ENCODE results near the gene NOS1AP.

- TF ChIP-seq CTCF (conservative IDR thresholded peaks at IDR 0.05; ENCODE audit: low read length) (no peak), EZH2phosphoT487 (IDR thresholded peaks at IDR 0.05; ENCODE audit: borderline replicate concordance) (no peak)
Measured at GRCh38 chr1:162081316-162081715, 11.8 kb downstream of the NOS1AP start.
